CD4-positive, alpha-beta T cell treated with Interferon gamma for 1 hour (primary cell): ENCODE measurements around the gene KDSR.

Source experiments
- DNase-seq: peaks from one replicate; pipeline ENCODE4 v3.0.0-alpha.2; 2020

The KDSR gene

DNA sequence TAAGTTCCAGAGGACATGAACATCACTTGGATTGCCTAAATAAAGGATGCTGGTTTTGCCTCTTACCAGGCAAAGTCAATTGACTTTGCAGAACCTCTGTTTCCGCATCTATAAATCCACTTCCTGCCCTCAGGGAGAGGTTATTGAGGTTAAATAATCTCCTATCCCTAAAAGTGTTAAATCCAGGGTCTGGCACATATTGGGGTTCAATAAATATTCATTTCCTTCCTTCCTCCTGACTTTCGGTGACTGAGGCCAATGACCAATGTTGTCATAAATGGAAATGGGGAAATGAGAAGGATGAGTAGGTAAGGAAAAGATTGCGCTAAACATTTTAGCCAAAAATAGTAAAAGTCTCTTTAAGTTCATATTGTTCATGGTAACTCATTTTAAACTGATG, 63.5 kb downstream of the KDSR start:
- no peak for DNase-seq

DNA sequence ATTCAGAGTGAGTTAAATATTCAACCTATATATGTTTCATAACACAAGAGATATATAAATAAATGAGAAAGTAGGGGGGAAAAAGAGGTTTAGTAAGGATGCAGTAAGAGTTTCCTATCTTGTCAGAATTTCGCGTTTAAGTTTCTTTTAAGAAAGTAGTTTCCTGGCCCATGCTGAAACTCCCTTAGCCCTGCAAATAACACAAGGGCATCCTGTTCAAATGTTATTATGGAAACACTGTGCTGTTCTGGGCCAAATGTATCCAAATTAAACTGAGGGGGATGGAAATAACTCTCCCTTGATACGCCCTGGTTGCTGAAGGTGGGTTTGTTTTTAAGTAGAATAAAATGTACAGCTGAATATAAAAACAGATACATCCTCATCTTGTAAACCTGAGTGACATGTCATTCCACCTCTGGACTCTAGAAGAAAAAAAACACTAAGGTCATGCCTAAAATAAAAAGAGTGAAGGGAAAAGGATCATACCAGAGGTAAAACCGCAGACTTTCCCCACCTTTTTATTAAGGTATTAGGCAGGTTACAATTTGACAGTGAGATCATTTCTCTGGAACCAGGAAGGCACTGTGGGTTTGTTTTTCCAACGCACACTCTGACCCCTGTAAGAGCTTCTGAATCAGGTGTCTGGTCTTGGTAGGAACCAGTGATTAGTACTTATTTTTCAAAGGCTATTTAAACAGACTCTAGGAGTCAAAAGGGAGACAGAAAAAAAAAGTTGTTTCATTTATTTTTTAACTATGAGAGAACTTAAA, 64.2 kb downstream of the KDSR start:
- no peak for DNase-seq

DNA sequence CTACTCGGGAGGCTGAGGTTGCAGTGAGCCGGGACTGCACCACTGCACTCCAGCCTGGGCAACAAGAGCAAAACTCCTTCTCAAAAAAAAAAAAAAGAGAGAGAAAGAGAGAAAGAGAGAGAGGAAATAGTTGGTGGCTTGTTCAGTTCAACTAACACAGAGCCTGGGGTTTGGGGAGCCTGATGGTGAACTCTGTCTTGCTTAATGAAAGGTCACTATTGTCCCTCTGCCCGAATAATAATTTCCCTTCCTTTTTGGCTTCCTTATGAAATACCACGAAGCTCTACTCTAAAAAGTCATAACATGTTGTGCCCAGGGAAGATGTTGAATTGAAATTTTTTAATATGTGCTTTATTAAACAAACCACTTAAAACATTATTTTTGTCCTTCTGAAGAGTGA, 64.8 kb downstream of the KDSR start:
- no peak for DNase-seq

DNA sequence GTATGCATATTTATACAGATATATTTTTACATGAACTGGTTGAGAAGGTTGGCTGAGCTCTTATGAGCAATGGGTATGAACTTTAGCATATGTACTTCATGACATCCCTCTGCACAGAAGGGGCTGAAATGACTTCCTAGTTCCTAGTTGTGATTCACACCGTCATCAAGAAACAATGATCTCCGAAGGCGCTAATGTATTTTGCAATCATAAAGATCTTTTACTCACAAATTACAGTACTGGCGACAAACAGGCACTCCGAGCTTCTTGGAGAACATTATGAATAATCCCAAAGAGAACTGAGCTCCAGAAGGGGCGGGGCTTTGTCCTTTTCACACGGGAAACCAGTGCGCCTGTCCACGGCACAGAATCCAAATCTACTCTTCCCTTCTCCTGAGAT, 65.6 kb downstream of the KDSR start:
- no peak for DNase-seq

DNA sequence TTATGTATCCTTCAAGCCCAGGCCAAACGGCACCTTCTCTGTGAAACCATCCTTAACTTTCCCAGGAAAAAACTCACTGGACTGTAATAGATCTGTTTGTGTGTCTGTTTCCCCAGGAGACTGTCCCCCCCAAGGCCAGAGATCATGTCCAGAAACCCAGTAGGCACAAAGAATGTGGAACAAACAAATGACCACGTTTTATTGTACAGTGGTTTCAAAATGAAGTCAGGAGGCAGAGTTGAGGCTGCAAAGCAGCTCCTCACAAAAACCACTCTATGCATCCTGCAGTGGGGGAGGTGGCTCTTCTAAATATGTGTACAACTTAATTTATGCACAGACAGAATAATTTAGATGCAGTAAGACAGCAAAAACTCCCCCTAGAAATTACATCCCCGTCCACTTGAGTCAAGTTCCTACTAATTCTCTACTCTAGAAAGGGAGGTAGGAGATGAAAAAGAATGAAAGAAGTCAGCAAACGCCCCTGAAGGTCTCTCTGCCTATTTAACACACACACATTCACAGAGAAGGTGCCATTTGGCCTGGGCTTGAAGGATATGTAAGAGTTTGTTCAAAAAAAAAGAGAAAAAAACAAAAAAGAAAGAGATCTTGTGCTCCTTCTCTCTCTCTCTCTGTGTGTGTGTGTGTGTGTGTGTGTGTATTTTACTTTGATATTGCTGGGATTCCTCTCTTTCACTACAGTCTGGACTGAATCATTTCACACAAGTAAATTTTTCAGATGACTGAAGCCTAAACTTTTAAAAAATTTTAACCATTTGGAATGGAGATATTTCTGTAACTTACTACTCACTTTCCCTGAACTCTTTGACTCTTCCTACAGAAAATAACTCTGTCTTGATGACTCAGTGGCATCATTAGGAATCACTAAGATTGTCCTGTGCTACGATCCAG, 66.9 kb downstream of the KDSR start:
- DNase-seq: no peak

DNA sequence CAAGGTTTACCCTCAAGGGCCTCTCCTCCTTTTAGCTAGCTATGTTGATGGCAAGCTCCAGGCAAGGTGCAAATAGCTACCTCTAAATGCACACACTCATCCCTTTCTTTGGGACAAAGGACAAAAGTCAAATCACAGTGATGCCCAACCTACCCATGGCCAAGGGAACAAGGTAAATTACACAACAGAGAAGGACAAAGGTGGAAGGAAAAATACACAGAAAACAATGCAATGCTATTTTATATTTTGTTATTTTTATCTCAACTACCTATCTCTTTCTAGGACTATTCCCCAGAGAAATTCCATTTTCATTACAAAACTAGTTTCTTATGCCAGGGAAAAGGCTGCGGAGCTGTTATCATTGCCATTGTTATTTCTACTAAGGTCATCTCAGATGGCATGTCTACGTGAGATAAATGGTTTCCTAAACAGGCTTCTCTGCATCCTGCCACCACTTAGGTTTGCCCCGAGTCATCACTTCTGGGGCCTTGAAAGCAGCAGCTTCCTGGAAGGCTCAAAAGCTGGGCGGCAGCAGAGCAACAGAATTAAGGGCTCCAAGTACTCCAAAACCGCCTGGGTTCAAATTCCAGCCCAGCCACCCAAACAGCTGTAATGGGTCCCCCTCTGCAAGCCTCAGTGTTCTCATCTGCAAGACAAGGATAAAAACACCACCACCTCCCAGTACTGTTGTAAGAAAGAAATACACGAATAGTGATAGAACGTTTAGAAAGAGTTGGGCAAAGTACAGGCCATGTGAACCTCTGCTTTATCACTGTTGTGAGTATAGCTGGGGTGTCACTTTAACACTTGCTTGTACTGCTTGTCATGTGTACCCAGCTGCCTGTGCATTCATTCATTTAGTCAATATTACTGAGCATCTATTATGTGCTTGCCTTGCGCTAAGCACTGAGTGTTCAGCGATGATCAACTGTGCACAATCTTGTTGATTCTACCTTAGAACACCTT, 68.3 kb downstream of the KDSR start:
- peak; percentile 13 for DNase-seq

DNA sequence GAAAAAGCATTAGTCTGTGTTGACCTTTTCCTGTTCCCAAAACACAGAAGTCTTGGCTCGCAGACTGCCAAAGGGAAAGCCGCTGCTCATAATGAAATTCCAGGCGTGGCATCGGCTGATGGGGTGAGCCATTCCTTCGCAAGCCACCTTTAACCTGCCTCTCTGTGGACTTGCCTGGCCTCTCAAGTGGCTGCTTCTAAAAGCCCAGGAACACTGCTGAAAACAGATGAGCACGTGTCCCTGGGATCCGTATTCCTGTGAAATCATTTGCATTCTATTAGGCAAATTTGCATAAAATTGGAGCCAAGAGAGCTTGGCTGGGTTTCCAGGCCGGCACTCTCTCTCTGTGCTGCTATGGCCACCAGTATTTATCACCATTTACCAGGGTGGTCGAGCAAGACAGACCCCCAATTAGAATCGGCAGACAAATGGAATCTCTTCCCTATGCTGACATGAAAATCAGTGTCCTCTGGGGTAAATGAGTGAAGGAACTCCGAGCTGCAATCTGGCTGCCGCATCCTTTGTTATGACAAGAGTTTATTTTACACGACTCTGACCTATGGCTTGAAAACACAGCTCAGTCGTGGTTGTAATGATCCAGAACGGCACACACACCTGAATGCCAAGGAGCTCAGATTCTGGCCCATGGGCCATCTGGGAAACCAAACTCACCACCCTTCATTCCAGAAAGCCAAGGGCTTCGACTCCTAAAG, 69.2 kb downstream of the KDSR start:
- no peak for DNase-seq

DNA sequence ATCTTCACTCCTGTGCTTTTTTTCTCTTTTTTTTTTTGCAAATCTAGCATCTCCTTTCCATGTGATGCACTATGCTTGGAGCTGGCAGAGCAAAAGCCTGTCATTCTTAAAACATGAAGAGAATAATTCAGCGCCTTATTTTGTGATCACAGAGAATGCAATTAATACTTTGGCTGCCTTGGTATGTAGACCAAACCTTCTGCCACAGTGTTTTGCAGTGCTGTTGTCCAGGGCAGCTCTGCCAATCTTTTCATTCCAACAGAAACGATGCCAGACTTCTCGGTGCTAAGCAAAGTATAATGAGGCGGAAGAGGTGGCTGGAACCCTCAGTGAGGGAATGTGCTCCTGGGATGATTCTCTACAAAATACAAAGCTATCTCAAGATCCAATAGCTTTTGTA, 73.1 kb downstream of the KDSR start:
- DNase-seq: no peak

DNA sequence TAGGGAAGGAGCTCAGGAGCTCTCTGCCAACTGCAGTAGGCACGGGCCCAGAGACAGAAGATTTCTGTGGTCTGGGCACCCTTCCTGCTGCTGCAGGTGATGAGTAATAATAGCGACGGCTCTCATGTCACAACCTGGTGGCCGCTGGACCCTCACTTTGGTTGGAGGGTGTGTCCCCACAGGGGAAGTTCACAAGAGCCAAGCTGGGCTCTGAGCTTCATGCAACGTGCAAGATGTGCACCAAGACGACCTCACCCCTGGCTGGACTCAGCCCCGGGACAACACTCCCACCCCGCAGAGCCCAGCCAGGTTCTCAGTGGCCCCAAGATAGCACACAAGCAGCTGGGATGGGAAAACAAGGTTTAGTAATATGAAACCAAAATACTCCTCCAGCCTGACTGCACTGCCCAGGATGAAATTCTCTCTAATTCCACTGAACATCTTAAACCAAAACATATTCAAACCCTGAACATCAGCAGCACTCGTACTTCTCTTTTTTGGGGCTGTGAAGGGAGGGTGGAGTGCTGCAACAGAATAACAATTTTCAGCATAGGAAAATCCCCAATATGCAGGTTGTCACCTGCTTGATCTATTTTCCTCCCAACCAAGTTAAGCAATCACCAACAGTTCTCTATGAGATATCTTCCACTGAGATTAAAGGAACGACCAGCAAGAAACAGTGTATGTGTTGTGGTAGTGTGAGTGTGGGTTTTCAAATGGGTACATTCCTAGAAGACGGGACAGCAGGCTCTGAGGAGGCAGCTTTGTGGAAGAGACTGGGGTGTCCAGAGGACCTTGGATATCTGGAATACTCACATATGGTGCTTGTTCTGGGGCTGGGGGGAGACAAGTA, 73.9 kb downstream of the KDSR start:
- peak; percentile 35 for DNase-seq

DNA sequence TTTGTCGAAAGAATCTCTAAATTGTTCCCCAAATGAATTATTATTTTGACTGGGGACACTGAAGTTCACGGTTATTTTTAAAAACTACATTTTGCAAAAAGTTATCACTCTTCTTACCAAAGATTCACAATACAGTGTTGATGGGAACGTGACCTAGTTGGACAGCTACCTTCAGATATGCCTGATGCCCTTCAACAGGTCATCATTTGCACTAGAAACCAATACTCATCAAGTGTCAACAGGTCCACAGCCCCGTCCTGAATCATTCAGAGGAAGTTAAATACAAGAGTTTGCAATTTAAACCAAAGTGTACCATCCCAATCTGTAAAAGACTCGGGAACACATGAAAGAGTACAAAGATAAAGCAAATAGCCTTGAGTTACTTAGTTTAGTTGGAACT, 75.7 kb downstream of the KDSR start:
- DNase-seq: no peak

DNA sequence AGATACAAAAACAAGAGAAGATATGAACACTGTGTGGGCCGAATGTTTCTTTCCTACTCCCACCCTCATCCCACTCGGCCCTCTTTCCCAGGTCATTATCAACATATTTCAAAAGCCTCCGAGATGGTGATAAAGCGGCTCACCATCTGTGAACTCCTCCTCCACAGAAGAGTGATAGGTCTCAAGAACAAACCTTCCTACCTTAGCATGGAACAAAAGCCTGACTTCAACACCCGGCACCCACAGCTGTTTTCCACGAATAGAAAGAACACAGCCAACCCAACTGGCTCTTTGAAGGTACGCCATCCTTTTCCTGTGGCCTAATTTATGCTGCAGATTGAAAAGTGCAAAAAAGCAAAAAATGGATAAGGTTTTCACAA, 76.2 kb downstream of the KDSR start:
- DNase-seq: peak; percentile 11

DNA sequence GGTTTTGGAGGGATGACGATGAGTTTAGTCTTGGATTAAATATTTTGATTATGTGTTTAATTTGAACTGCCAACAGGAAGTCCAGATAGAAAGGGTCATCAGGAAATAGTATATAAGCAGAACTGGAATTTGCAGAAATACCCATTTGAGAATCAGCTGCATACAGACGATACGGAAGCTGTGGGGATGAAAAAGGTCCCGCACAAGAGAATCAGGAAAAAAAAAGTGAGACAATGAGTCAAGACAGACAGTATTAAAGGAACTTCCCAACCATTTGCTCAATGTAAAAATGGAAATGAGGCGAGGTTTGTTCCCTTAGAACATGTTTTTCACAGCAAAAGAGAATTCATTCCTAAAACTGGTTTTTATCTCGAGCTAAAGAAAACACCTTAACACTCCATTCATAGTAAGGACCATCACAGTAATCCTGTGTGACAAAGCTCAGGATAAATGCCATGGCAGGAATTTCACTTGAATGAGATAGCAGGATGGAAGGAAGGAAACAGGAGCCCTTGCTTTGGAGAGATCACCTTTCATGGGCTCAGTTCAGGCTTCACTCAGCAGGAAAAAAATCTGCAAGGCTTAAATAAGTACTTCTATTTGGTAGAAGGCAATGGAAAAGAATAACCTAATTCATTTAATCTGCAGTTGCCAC, 76.7 kb downstream of the KDSR start:
- DNase-seq: no peak

DNA sequence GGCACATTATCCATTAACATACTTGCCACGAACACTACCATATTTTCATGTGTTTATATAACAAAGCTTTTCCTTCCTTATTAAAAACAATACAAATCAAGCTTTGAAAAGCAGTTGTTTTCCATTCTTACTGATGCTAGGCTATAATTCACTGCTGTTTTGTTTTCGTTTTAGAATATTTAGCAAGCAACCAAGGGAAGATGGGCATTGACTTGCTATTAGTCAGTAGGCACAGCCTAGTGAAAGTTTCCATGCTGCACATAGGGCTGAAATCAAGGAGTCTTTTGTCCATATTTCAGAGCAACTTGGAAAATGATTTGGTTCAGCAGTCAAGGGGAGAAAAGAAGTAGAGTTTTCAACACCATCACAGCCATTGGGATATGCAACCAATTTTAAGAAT, 78.7 kb downstream of the KDSR start:
- DNase-seq: no peak

DNA sequence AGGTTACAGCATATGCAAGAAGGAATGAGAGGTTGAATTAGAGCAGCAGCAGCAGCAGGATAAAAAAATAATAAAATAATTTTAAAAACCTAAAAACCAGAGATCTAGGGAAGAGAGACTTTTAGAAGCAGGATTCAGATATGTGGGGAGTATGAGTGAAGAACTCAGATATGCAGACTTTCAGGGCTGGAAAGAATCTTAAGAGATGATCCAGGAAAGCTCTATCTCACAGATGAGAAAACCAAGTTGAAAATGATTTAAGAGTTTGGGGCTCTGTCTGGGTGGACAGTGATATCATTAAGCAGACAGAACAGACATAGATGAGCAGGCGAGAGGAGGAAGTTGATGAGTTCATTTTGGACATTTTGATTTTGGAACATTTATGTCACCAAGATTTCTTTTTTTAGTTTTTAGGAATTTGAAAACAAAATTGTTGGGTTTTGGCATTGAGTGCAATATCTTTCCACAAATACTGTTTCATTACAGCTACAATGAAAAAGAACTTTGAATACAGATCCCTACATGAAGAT, 79.2 kb downstream of the KDSR start:
- no peak for DNase-seq

DNA sequence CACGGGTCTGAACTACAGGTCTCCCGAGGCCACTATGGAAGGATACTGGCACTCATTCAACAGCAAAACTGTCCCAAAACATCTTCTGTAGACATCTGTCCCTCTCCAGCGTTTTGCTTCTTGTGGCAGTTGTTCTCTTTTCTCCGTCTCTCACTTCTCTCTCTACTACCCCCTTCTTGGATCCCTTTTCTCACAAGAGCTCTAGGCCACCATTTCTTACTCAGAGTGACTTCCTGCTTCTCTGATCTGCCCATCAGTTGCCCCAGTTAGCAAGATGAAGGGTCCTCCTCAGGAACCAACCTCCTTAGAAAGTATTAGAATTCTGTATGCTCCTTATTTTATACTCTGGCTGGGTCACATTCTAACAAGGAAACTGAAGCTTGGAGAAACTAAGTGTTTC, 80.1 kb downstream of the KDSR start:
- DNase-seq: no peak

DNA sequence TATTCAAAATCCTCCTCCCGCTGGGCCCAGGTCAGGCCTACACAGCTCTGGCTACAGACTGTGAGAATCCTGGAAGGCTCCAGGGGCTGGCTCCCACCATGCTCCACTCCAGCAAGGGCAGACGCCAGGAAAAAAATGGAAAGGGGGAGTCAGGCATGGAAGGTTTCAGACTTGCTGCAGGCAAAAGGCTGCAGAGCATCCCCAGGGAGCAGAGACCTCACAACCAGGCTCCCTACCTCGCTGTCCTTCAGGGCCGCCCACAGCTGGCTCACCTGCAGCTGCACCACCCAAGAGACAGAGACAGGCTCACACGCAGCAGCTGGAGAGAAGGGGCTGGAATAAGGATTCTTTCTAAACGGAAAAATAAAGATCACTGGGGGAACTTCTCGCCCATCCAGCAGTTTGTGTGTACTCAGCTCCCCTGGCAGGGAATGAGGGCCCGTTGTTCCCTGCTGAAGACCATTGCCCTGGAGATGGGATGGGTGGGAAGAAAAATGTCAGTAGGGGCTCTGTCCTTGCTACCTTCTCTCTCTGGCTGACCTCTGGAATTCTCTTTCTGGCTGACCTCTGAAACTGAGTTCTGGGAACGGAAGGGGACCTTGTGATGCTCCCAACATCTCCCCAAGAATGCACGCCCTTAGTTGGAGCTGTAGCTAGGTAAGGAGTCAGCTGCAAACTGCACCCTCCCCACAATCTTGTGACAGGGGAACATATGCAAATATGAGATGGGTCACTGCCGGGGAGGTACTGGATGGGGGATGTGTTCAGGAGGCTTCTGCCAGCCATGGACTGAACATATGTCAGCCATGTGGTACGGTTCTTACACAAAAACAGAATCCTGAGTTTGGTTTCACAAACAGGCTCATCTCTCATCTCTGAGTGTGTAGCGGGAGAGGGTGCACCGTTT, 81.9 kb downstream of the KDSR start:
- peak; percentile 23 for DNase-seq

DNA sequence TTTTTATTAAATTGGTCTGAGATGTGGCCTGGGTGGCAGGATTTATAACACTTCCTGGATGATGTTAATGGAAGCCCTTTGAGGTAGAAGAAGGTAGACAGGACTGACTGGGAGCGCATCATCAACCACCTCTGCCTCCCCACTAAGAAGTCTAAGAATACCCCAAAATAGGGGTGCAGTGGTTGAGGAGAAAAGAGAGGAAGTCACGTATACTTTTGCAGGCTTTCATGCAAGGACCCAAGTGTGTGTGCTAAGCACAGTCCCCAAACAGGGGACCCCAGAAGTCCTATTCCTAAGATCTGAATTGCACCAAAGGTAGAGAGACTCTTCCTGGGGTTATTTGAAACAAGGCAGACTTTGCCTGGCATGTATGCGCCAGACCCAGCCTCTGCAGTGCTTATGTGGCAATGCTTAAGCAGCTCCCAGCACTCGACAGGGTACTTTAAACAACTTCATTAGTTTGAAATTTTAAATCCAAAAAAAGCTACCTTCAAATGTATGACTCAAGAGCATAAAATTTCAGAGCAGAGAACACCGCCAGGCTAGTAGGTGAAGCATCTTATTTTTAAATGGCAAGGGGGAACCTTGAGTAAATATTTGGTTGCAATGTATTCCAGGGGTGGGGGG, 82.7 kb downstream of the KDSR start:
- no peak for DNase-seq

DNA sequence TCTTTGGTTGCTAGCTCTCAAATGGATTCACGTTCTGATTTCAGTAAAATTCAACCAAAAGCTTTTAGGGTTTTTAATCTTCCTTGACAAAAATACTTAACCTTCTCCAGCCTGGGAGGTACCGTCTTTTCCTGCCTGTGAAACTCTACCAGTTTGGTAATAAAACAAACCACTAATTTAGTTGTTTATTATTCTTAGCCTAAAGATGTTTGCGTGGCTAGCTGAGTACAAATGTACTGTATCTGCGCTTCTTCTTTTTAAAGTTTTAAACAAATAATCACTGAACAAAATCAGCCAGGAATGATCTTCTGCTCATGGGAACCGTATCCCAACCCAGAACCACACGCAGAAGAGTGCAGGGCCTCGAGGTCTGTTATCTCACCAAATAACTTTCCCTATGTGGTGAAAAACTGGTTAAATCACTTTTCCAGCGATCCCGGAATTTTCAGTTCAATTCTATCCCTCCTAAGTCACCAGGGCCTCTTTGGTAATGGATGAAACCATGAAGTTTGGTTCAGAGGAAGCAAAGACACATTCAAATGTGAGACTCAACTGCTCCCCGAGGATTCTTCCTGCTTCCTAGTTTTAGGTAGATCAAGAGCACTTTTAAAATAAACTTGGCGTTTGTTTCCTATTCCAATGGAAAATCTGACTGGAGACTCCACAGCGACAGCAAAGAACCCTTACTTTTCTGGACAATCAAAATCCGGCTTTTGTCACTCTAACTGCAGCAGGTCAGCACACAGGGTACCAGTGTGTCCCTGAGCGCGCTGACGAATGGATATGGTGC, 83.5 kb downstream of the KDSR start:
- no peak for DNase-seq
